Liver (tissue), 9 donors: ENCODE measurements around the gene ADK. TPM values are rescaled to one million over a fixed set of nuclear protein-coding genes. Genes with fewer than 3 reads are reported as not detected.

Source experiments
- DNase-seq: peaks from one replicate; pipeline ENCODE4 v3.0.0-alpha.2; 2017; ENCODE audit warnings: low spot score
- H3K27ac ChIP-seq, 2 donors: one replicate each; pipeline ENCODE4 v1.7.0; 2013; ENCODE audit warnings: inconsistent platforms in 2 of 2, low read length in 2 of 2, control low read depth in 1 of 2, low read depth in 1 of 2, mild to moderate bottlenecking in 1 of 2
- H3K27me3 ChIP-seq, 4 donors: one replicate each; pipeline versions ENCODE4 v1.6.1 to v1.7.0; 2013; ENCODE audit warnings: low read length in 3 of 4, inconsistent platforms in 1 of 4, mild to moderate bottlenecking in 1 of 4, moderate library complexity in 1 of 4; ENCODE audit not compliant: control insufficient read depth in 4 of 4, insufficient read depth in 4 of 4
- H3K36me3 ChIP-seq, 4 donors: one replicate each; pipeline versions ENCODE4 v1.6.1 to v1.7.0; 2013; ENCODE audit warnings: low read length in 3 of 4, mild to moderate bottlenecking in 3 of 4, low read depth in 1 of 4, moderate library complexity in 1 of 4; ENCODE audit not compliant: control insufficient read depth in 4 of 4, insufficient read depth in 3 of 4
- H3K4me1 ChIP-seq, 4 donors: one replicate each; pipeline versions ENCODE4 v1.6.1 to v1.7.0; 2013; ENCODE audit warnings: low read length in 3 of 4, mild to moderate bottlenecking in 3 of 4, moderate library complexity in 1 of 4; ENCODE audit not compliant: control insufficient read depth in 4 of 4, insufficient read depth in 4 of 4
- H3K4me3 ChIP-seq, 3 donors: one replicate each; pipeline versions ENCODE4 v1.6.1 to v1.7.0; 2013; ENCODE audit warnings: low read length in 3 of 3, control low read depth in 1 of 3, low read depth in 1 of 3, mild to moderate bottlenecking in 1 of 3
- H3K9ac ChIP-seq, 2 donors: one replicate each; pipeline ENCODE4 v1.7.0; 2013; ENCODE audit warnings: low read length in 2 of 2, mild to moderate bottlenecking in 2 of 2, moderate library complexity in 2 of 2, control low read depth in 1 of 2, low read depth in 1 of 2
- H3K9me3 ChIP-seq, 4 donors: one replicate each; pipeline versions ENCODE4 v1.6.1 to v1.7.0; 2013; ENCODE audit warnings: low read length in 3 of 4; ENCODE audit not compliant: control insufficient read depth in 4 of 4
- EGR1 ChIP-seq, 2 donors: IDR thresholded peaks; 2 replicates each; pipeline ENCODE4 v1.6.1; 2016 to 2018; ENCODE audit warnings: antibody characterized with exemption in 2 of 2, low read depth in 2 of 2
- FOXA1 ChIP-seq: IDR thresholded peaks from 2 replicates; pipeline ENCODE4 v1.6.1; 2016; ENCODE audit warnings: antibody characterized with exemption
- FOXA2 ChIP-seq: IDR thresholded peaks from 2 replicates; pipeline ENCODE4 v1.6.1; 2016; ENCODE audit warnings: antibody characterized with exemption
- HNF4A ChIP-seq, 2 donors: conservative IDR thresholded peaks; 2 replicates each; pipeline ENCODE4 v1.6.1; 2016; ENCODE audit warnings: antibody characterized with exemption in 2 of 2, mild to moderate bottlenecking in 2 of 2
- JUND ChIP-seq, 2 donors: IDR thresholded peaks; 2 replicates each; pipeline ENCODE4 v1.6.1; 2016; ENCODE audit warnings: antibody characterized with exemption in 2 of 2
- RAD21 ChIP-seq, 2 donors: IDR thresholded peaks; 2 replicates each; pipeline ENCODE4 v1.6.1; 2016; ENCODE audit warnings: antibody characterized with exemption in 2 of 2, mild to moderate bottlenecking in 2 of 2
- SP1 ChIP-seq: IDR thresholded peaks from 2 replicates; pipeline ENCODE4 v1.6.1; 2018; ENCODE audit warnings: antibody characterized with exemption, mild to moderate bottlenecking
- TAF1 ChIP-seq: conservative IDR thresholded peaks from 2 replicates; pipeline ENCODE4 v1.6.1; 2016; ENCODE audit warnings: antibody characterized with exemption, mild to moderate bottlenecking
- YY1 ChIP-seq: IDR thresholded peaks from 2 replicates; pipeline ENCODE4 v1.6.1; 2016; ENCODE audit warnings: antibody characterized with exemption, mild to moderate bottlenecking
- WGBS: extraction: QIAGEN DNeasy Blood & Tissue Kit; methylation state at CpG from one replicate; pipeline ENCODE4 v1.1.7; 2013; 5-methylcytosine and 5-hydroxymethylcytosine counted together
- polyA plus RNA-seq, 2 donors: library from polyadenylated mRNA; stranded (reverse) in 1 of 2; unstranded in 1 of 2; fragments of 200-250 nt in 1 of 2; fragments of >200 nt in 1 of 2; fragmentation: Nextera tagmentation in 1 of 2; extraction: Ambion mirVana in 1 of 2; gene quantifications; one replicate each; pipeline versions ENCODE4 v1.2.1 to v1.2.3, GENCODE V29; 2013 to 2015
- total RNA-seq, 2 donors: library from RNA; depleted of rRNA; stranded (reverse); fragments of >200 nt; gene quantifications; one replicate each; pipeline ENCODE4 v1.2.3, GENCODE V29; 2014
- TF ChIP-seq, protein P1 (sequence below): IDR thresholded peaks from 2 replicates; pipeline ENCODE4 v1.6.1; 2016; ENCODE audit warnings: antibody characterized with exemption
- TF ChIP-seq, protein P2 (sequence below): IDR thresholded peaks from 2 replicates; pipeline ENCODE4 v1.6.1; 2016; ENCODE audit warnings: antibody characterized with exemption
- TF ChIP-seq, protein P3 (sequence below): fragments of 150-350 bp; IDR thresholded peaks from 2 replicates; pipeline ENCODE4 v1.5.1; 2017; ENCODE audit warnings: improper control_type of control experiment, low read depth, low read length; ENCODE audit not compliant: missing input control
- TF ChIP-seq, protein P4 (sequence below): IDR thresholded peaks from 2 replicates; pipeline ENCODE4 v1.6.1; 2016; ENCODE audit warnings: antibody characterized with exemption
- donor health status: healthy.
- donor health status: healthy.
- donor health status: healthy.
- donor health status: healthy.
- donor health status: healthy.

The ADK gene
- total and polyA plus RNA-seq, 4 donors, result 18.0 to 110 (median 65.5) TPM

DNA sequence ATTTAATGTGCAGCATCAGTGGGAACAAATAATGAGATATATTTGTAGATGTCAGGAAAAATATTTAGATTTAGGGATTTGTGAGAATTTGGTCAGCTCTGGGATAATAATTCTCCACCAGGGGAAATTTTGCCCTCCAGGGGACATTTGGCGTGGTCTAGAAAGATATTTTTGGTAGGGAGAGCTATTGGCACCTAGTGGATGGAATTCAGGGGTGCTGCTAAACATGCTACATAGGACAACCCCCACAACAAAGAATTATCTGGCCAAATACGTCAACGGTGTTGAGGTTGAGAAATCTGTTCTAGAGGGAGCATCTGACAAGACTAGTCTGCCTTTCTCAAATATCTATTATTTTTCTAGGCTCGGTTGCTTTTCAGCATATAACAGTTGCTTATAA lies 2.1 kb downstream of the ADK start:
- no peak for DNase-seq

DNA sequence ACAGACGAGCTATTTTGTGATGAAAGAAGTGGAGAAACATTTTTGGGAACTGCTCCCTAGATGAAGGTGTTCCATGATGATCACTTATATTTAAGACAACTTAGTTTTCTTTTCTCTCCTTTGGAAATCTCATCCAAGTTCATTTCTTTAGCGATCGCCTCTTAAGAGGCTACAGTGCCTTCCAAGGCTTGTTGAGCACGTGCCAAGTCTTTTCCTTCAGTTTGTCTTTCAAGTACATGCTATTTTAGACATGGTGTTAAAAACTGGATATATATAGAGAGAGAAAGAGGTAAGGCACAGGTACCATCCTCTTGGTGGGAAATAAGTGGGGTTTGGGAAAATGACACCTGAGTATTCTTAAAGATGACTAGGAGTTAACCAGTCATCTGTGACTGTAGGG lies 2.7 kb downstream of the ADK start:
- Histone ChIP-seq H3K9me3 (no peaks in the 10 kb centered on the region), H3K36me3 (no peaks in the 10 kb centered on the region), H3K27ac (no peak overlapping the region), H3K4me3 (no peak overlapping the region), H3K4me1 (peaks cover 2 to 35% (median 24%) of the 10 kb centered on the region in 4 donors), H3K9ac (no peak overlapping the region), H3K27me3 (no peaks in the 10 kb centered on the region)
- TF ChIP-seq YY1 (no peak), EGR1 (IDR thresholded peaks at IDR 0.05; ENCODE audit: low read depth in 2 of 2) (no peak), JUND (IDR thresholded peaks at IDR 0.05) (no peak), FOXA1 (no peak), HNF4A (conservative IDR thresholded peaks at IDR 0.05) (no peak), SP1 (no peak)
- TF ChIP-seq, protein P1, sequence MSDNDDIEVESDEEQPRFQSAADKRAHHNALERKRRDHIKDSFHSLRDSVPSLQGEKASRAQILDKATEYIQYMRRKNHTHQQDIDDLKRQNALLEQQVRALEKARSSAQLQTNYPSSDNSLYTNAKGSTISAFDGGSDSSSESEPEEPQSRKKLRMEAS, result no peak
- TF ChIP-seq, protein P2, sequence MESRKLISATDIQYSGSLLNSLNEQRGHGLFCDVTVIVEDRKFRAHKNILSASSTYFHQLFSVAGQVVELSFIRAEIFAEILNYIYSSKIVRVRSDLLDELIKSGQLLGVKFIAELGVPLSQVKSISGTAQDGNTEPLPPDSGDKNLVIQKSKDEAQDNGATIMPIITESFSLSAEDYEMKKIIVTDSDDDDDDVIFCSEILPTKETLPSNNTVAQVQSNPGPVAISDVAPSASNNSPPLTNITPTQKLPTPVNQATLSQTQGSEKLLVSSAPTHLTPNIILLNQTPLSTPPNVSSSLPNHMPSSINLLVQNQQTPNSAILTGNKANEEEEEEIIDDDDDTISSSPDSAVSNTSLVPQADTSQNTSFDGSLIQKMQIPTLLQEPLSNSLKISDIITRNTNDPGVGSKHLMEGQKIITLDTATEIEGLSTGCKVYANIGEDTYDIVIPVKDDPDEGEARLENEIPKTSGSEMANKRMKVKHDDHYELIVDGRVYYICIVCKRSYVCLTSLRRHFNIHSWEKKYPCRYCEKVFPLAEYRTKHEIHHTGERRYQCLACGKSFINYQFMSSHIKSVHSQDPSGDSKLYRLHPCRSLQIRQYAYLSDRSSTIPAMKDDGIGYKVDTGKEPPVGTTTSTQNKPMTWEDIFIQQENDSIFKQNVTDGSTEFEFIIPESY, result no peak
- TF ChIP-seq, protein P3, sequence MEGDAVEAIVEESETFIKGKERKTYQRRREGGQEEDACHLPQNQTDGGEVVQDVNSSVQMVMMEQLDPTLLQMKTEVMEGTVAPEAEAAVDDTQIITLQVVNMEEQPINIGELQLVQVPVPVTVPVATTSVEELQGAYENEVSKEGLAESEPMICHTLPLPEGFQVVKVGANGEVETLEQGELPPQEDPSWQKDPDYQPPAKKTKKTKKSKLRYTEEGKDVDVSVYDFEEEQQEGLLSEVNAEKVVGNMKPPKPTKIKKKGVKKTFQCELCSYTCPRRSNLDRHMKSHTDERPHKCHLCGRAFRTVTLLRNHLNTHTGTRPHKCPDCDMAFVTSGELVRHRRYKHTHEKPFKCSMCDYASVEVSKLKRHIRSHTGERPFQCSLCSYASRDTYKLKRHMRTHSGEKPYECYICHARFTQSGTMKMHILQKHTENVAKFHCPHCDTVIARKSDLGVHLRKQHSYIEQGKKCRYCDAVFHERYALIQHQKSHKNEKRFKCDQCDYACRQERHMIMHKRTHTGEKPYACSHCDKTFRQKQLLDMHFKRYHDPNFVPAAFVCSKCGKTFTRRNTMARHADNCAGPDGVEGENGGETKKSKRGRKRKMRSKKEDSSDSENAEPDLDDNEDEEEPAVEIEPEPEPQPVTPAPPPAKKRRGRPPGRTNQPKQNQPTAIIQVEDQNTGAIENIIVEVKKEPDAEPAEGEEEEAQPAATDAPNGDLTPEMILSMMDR, result no peak
- TF ChIP-seq, protein P4, sequence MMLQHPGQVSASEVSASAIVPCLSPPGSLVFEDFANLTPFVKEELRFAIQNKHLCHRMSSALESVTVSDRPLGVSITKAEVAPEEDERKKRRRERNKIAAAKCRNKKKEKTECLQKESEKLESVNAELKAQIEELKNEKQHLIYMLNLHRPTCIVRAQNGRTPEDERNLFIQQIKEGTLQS, result no peak
- WGBS, result 74% methylated on average over 4 of the region's 4 CpGs
- no peak for DNase-seq

More for the DNA sequence above, 2.1 kb downstream of the ADK start:
- no peaks in the 10 kb centered on the region for H3K27me3 ChIP-seq
- WGBS, result 47% methylated on average over 4 of the region's 4 CpGs
- peak overlapping the region in 1 of 2 donors; percentile 11 for H3K27ac ChIP-seq
- no peaks in the 10 kb centered on the region for H3K9me3 ChIP-seq
- no peak overlapping the region for H3K4me3 ChIP-seq
- TF ChIP-seq, protein P1, result peak; percentile 20
- TF ChIP-seq, protein P3, result peak; percentile 50
- TF ChIP-seq TAF1, result no peak
- TF ChIP-seq FOXA2, result no peak
- TF ChIP-seq, protein P4, result no peak
- peak in 1 of 2 donors; percentile 53 for TF ChIP-seq RAD21 (IDR thresholded peaks at IDR 0.05)
- H3K4me1 ChIP-seq, result peaks cover 2 to 35% (median 24%) of the 10 kb centered on the region in 4 donors
- peaks cover 0 to 1% (median 0%) of the 10 kb centered on the region in 4 donors for H3K36me3 ChIP-seq
- no peak overlapping the region for H3K9ac ChIP-seq
